ENCODE data around the gene AIF1L. TPM values are rescaled to one million over a fixed set of nuclear protein-coding genes. Genes with fewer than 3 reads are reported as not detected.
A peak's percentile ranks its signal among the peaks of the same experiment; 100 is the strongest.

Gene AIF1L
- polyA plus RNA-seq, 3 donors, result not detected

DNA sequence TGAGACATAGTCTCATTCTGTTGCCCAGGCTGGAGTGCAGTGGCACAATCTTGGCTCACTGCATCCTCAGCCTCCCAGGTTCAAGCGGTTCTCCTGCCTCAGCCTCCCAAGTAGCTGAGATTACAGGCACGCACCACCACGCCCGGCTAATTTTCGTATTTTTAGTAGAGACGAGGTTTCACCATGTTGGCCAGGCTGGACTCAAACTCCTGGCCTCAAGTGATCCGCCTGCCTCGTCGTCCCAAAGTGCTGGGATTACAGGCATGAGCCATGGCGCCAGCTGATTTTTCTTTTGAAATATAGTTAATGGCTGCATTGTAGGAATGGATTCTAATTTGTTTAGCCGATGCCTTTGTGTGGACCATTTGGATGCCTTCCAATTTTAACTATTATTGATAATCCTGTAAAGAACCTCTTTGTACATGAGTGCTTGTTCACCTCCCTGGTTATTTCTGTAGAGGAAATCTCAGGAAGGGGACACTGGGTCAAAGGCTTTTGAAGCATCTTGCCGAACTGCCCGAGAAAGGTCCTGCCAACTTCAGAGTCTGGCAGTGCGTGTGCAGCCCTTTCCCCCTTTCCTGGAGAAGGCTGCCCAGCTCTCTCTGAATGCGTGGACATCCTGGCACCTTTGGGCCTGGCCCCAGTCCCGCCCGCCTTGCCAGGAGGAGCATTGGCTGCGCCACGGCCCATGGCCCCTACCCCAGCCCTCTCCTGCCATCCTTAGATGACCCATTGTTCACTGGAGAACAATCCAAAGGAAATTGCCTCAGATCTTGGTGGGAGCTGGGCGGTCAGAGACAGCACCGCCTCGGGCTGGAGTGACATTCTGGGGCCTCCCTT is 20.2 kb downstream of the AIF1L start:
- no peak for DNase-seq
- H3K9ac ChIP-seq (ENCODE audit: insufficient read depth, low read length, poor library complexity, severe bottlenecking), result peak overlapping the region; percentile 4

DNA sequence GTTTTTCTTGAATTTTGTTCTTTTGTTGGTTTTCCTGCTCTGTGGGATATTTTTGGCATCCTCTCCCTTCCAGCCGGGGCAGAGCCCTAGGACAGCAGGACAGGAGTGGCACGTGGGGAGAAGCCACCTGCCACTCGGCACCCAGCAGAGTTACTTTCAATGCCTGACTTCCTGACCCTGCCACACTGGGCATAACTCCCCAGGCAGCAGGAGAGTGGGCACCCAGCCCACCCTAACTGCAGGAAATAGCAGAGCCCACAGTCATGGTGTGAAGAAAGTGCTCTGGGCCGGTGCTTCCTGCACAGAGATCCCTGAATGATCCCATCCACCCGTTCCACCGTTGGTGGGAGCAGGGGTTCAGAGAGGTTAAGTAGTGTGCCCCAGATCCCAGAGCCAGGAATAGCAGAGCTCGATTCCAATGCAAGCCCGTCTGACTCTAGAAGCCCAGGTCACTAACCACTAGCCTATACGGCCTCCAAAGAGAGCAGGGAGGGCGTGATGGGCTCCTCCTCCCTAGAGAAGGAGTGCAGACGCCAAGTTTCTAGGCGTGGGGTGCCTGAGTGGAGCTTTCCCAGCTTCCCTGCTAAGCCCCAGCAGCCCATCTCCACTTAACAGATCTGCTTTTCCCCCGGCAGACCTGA is 20.9 kb downstream of the AIF1L start:
- peak overlapping the region in 1 of 7 donors; percentile 68 for H3K27ac Mint-ChIP-seq

More for the DNA sequence above, 20.2 kb downstream of the AIF1L start:
- Mint-ChIP-seq H3K27me3 (ENCODE audit: low read depth in 3 of 3) (peaks cover 5 to 10% (median 5%) of the 10 kb centered on the region in 3 donors), H3K4me3 (no peak overlapping the region), H3K4me1 (peaks cover 5% of the 10 kb centered on the region), H3K36me3 (no peaks in the 10 kb centered on the region), H3K27ac (no peak overlapping the region), H3K9me3 (no peaks in the 10 kb centered on the region)
- Histone ChIP-seq H4K20me1 (ENCODE audit: insufficient read depth, low read length) (no peaks in the 10 kb centered on the region), H3K4me3 (replicated peaks in 1 of 3; ENCODE audit: low read depth in 2 of 3, low read length in 3 of 3) (no peak overlapping the region), H2AFZ (ENCODE audit: insufficient read depth, low read depth, low read length, poor library complexity, severe bottlenecking) (peak overlapping the region; percentile 55), H3K79me2 (ENCODE audit: insufficient read depth, low read length) (no peaks in the 10 kb centered on the region), H3K4me2 (replicated peaks; ENCODE audit: extremely low read depth, low read length, poor library complexity, severe bottlenecking) (no peak overlapping the region), H3K9me3 (replicated peaks in 1 of 2; ENCODE audit: control insufficient read depth in 1 of 2, insufficient read depth in 1 of 2, low read length in 2 of 2) (no peaks in the 10 kb centered on the region), H3K4me1 (ENCODE audit: control insufficient read depth in 1 of 2, insufficient read depth in 2 of 2, low read length in 2 of 2) (peaks cover 0 to 4% of the 10 kb centered on the region in 2 donors), H3K27me3 (ENCODE audit: control insufficient read depth in 2 of 2, insufficient read depth in 2 of 2, low read length in 2 of 2) (peaks cover 0 to 3% of the 10 kb centered on the region in 2 donors), H3K27ac (ENCODE audit: low read depth in 1 of 2, low read length in 2 of 2) (no peak overlapping the region), H3K36me3 (replicated peaks in 1 of 2; ENCODE audit: control insufficient read depth in 1 of 2, insufficient read depth in 2 of 2, low read length in 2 of 2) (no peaks in the 10 kb centered on the region)
- intact Hi-C loops (cut with micrococcal nuclease), result no loop called here
- TF ChIP-seq, protein P1, sequence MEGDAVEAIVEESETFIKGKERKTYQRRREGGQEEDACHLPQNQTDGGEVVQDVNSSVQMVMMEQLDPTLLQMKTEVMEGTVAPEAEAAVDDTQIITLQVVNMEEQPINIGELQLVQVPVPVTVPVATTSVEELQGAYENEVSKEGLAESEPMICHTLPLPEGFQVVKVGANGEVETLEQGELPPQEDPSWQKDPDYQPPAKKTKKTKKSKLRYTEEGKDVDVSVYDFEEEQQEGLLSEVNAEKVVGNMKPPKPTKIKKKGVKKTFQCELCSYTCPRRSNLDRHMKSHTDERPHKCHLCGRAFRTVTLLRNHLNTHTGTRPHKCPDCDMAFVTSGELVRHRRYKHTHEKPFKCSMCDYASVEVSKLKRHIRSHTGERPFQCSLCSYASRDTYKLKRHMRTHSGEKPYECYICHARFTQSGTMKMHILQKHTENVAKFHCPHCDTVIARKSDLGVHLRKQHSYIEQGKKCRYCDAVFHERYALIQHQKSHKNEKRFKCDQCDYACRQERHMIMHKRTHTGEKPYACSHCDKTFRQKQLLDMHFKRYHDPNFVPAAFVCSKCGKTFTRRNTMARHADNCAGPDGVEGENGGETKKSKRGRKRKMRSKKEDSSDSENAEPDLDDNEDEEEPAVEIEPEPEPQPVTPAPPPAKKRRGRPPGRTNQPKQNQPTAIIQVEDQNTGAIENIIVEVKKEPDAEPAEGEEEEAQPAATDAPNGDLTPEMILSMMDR (IDR thresholded peaks at IDR 0.05), result no peak
- WGBS (ENCODE audit: insufficient coverage), result 62% methylated on average over 14 of the region's 22 CpGs

More for the DNA sequence above, 20.9 kb downstream of the AIF1L start:
- Histone ChIP-seq H3K9ac (ENCODE audit: insufficient read depth, low read length, poor library complexity, severe bottlenecking) (peak overlapping the region; percentile 4), H3K27me3 (ENCODE audit: control insufficient read depth in 2 of 2, insufficient read depth in 2 of 2, low read length in 2 of 2) (peaks cover 0 to 3% of the 10 kb centered on the region in 2 donors), H3K79me2 (ENCODE audit: insufficient read depth, low read length) (no peaks in the 10 kb centered on the region), H2AFZ (ENCODE audit: insufficient read depth, low read depth, low read length, poor library complexity, severe bottlenecking) (peak overlapping the region; percentile 55), H3K4me2 (replicated peaks; ENCODE audit: extremely low read depth, low read length, poor library complexity, severe bottlenecking) (no peak overlapping the region), H3K36me3 (replicated peaks in 1 of 2; ENCODE audit: control insufficient read depth in 1 of 2, insufficient read depth in 2 of 2, low read length in 2 of 2) (no peaks in the 10 kb centered on the region), H3K4me1 (ENCODE audit: control insufficient read depth in 1 of 2, insufficient read depth in 2 of 2, low read length in 2 of 2) (peaks cover 0 to 4% of the 10 kb centered on the region in 2 donors), H4K20me1 (ENCODE audit: insufficient read depth, low read length) (no peaks in the 10 kb centered on the region), H3K9me3 (replicated peaks in 1 of 2; ENCODE audit: control insufficient read depth in 1 of 2, insufficient read depth in 1 of 2, low read length in 2 of 2) (no peaks in the 10 kb centered on the region), H3K27ac (ENCODE audit: low read depth in 1 of 2, low read length in 2 of 2) (no peak overlapping the region), H3K4me3 (replicated peaks in 1 of 3; ENCODE audit: low read depth in 2 of 3, low read length in 3 of 3) (no peak overlapping the region)
- Mint-ChIP-seq H3K27me3 (ENCODE audit: low read depth in 3 of 3) (peaks cover 5 to 10% (median 5%) of the 10 kb centered on the region in 3 donors), H3K9me3 (no peaks in the 10 kb centered on the region), H3K4me1 (peaks cover 5% of the 10 kb centered on the region), H3K36me3 (no peaks in the 10 kb centered on the region), H3K4me3 (no peak overlapping the region)
- TF ChIP-seq, protein P1 (IDR thresholded peaks at IDR 0.05), result no peak
- WGBS (ENCODE audit: insufficient coverage), result 5% methylated on average over 7 of the region's 13 CpGs
- intact Hi-C loops (cut with micrococcal nuclease), result no loop called here
- DNase-seq, result no peak
